GM12801 (cell line): ENCODE data around the gene ZFX.

Experiments used
- TF ChIP-seq, protein P1 (sequence below): IDR thresholded peaks from one replicate; pipeline ENCODE4 v1.5.1; 2011; ENCODE audit warnings: control low read depth; ENCODE audit not compliant: insufficient read length; ENCODE audit errors: extremely low read depth

Gene ZFX

DNA sequence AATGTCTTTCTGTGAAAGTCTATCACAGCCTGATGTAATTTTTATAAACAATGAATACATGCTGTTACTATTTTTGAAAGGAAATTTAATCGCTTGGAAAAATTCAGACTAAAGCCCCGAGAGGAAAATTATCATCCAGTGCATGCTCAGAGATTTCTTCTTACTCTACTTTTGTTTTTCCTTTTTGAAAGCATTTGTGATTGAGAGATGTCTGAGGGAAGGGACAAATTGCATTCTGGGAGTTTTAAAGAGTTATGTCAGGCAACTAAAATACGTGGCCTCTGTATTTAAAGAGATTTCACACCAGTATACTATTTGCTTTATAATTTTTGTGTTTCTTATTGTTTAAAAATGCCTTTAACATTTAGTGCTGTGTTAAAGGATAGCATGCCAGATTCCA is 1.4 kb upstream of the ZFX start:
- TF ChIP-seq, protein P1, sequence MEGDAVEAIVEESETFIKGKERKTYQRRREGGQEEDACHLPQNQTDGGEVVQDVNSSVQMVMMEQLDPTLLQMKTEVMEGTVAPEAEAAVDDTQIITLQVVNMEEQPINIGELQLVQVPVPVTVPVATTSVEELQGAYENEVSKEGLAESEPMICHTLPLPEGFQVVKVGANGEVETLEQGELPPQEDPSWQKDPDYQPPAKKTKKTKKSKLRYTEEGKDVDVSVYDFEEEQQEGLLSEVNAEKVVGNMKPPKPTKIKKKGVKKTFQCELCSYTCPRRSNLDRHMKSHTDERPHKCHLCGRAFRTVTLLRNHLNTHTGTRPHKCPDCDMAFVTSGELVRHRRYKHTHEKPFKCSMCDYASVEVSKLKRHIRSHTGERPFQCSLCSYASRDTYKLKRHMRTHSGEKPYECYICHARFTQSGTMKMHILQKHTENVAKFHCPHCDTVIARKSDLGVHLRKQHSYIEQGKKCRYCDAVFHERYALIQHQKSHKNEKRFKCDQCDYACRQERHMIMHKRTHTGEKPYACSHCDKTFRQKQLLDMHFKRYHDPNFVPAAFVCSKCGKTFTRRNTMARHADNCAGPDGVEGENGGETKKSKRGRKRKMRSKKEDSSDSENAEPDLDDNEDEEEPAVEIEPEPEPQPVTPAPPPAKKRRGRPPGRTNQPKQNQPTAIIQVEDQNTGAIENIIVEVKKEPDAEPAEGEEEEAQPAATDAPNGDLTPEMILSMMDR: no peak

GRCh38 chrX:24148535-24149350 is 786 bp upstream of the ZFX start:
- TF ChIP-seq, protein P1: no peak

- TF ChIP-seq, protein P1: no peak
Observed at GRCh38 chrX:24150051-24150790, 692 bp downstream of the ZFX start.

DNA sequence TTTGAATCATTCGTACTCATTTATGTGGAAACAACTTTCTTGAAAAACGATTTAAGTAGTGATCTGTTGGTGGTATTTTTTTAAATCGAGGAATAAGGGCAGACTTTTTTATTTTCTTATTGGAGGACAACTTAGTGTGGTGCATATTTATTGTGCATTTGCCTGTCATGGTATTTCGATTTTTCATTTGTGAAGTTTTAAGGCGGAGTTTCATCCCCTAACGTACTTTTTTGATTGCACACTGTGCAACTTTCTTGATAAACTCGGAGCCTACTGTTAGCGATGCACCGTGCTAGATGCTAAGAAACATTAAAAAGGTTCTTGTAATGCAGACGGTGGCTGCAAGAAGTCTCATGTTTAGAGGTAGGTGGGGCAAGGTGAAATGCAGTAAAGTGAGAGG is 1.4 kb downstream of the ZFX start:
- TF ChIP-seq, protein P1: no peak

- TF ChIP-seq, protein P1: no peak
Observed at GRCh38 chrX:24151513-24151912, 2.0 kb downstream of the ZFX start.

- TF ChIP-seq, protein P1: no peak
Observed at GRCh38 chrX:24153178-24153795, 3.8 kb downstream of the ZFX start.

DNA sequence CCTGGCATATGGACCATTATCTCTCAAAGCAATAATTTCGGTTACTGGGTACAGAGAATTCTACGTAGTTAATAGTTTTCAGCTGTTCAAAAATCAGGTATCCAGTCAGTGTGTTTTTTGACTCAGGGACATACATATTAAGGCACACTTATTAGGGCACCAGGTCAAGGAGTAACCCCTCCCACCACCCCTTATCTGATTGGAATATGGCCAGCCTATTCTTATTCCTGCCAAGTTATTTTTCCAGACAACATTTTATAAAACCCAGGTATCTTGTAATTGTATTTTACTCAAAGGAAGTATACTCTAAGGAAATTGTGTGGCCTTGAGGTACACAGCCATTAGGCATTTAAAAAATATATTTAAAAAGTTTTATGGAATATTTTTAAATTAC is 4.3 kb downstream of the ZFX start:
- TF ChIP-seq, protein P1: no peak
